HG03575 (cell line): ENCODE results near the gene ALG2.
"Not testable (repeated sequence)": the region's sequence is repeated elsewhere in the genome, so short reads cannot be mapped to it uniquely, and the experiment has no call there.

Experiments used
- ATAC-seq: cut with Tn5 transposase; IDR thresholded peaks from one replicate; pipeline ENCODE4 v1.9.1; 2021; ENCODE audit not compliant: unreplicated experiment, insufficient number of reproducible peaks, low FRiP score; ENCODE audit errors: extremely low read depth

Gene ALG2

DNA sequence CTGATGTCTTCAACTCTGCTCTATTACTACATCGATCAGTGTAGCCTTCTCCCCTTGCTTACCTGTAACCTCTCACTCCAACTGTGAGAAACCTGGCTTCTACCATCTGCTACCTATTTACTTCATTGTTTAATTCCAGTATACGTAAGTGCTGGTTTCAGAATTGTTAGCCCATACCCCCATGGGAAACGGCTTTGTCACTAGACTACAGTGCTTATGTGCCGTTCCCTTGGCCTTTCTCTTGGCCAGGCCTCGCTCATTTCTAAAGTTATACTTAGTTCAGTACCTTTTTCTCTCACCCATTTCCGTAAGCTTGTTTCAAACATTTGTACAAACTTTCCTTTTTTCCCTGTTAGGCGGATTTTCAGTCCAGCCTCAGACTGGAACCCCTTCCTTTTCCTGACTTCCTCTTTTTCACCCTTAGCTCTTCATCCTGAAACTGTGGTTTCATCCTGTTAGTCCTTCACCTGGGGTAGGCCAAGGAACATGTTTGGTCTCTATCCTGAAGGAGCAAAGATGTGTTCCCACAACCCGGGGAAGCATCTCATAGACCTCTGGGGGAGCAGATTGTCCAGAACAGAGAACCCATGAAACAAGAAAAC lies 21.7 kb downstream of the ALG2 start:
- no peak for ATAC-seq

DNA sequence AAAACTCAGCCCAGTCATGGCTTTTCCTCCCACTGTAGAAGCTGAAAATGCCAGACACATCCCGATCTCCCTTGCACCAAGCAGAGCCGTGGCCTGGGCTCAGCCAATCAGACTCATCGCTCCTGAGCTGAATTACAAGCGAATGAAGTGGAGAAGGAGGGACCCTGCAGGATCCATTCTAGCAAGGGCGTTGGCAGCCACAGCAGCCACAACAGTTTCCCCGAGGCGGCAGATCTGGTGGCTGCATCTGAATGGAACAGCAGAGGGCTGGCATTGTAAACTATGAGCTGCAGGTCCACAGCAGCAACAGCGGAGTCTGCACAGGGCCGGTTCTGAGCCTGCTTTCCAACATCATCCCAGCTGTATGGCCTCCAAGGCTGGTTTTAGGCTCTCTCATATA lies 23.8 kb downstream of the ALG2 start:
- no peak for ATAC-seq

DNA sequence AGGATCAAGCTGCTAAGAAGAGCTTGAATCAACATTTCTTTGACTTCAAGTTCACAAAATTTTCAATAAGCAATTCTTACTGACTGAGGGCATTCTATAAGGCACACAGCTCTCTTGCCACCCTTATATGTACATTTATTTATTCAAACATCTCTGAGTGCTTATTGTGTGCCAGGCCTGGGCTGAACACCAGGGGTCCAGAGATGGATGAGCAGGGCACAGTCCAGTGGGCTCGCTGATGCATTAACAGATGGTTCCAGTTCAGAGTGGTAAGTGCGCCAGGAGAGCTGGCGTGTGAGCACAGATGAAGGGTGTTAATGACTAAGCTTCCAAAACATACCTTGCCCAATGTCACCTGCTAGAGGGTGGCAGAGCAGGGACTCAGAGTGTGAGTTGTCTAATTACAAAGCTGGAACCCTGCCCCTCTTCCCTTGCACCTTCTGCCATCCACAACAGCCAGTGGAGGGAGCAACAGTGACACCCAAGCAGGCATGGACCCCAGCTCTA lies 24.6 kb downstream of the ALG2 start:
- no peak for ATAC-seq

DNA sequence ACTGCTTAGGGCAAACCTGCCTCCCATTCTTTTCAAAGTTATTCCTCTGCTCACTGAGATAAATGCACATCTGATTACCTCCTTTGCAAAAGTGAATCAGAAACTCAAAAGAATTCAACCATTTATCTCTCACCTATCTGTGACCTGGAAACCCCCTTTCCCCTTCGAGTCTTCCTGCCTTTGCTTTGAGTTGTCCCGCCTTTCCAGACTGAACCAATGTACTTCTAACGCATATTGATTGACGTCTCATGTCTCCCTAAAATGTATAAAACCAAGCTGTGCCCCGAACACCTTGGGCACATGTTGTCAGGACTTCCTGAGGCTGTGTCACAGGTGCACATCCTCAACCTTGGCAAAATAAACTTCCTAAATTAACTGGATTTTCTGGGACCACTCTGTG lies 25.3 kb downstream of the ALG2 start:
- ATAC-seq = not testable (repeated sequence)

DNA sequence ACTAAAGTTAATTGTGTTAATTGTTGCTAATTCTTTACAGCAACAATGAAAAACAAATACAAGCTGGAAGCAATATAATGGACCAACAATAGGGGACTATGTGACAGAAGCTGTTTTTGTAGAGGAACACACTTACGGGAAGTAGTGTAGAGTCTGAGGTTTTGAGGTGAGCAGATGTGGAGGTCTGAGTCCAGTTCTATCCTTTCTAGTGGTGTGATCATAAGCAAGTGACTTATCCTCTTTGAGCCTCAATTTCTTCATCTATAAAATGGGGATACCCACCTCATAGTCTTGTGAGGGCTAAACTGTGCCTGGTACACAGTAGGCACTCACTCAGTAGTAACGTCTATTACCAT lies 28.3 kb downstream of the ALG2 start:
- no peak for ATAC-seq

DNA sequence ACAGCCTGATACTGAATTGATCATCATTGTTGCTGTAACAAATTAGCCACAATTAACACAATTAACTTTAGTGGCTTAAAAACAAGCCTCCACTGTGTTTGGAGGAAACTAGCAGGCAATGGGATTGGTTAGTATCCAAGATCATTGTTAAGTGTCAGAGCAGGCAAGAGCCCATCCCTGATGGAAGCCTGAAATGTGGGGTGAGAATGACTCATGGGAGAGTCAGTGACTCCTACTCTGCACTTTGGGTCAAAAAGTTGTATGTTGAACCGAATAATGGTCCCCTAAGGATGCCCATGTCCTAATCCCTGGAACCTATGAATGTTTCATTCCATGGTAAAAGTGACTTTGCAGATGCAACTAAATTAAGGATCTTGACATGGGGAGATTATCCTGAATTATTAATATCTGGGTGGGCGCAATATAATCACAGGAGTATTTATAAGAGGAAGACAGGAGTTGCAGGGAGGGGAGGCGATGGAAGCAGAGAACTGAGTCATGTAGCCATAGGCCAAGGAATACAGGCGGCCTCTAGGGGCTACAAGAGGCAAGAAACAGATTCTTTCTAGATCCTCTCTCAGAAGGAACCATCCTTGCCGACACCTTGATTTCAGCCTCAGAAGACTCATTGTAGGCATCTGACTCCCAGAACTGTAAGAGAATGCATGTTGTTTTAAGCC lies 28.8 kb downstream of the ALG2 start:
- ATAC-seq = no peak

DNA sequence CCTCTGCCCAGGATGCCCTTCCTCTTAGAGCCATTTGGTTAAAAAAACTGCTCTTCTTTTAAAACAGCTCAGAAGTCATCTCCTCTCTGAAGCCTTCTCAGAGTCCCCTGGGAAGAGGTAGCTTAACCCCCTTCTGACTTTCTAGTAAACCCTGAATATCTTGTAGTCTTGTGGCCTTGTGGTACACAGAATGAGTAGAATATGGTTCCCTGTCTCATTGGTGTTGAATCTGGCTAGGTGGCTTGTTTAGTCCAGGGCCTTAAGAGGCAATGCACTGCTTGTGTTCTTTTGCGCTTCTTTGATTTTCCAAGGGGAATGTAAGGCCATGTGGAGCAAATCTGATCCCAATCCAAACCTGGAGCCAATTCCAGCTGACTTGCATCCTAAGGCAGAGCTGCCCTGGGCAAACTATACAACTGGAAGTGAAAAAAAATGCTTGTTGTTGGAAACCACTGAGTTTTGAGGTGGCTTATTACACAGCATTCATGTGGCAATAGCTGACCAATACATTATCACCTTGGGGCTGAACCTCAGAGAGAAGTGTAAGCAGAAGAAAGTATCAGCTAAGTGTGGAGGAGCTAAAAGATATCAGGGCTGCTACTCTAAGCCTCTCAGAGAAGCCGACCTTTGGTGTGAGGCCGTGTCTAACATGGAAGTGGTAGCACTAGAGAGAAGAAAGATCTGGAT lies 31.0 kb downstream of the ALG2 start:
- no peak for ATAC-seq

DNA sequence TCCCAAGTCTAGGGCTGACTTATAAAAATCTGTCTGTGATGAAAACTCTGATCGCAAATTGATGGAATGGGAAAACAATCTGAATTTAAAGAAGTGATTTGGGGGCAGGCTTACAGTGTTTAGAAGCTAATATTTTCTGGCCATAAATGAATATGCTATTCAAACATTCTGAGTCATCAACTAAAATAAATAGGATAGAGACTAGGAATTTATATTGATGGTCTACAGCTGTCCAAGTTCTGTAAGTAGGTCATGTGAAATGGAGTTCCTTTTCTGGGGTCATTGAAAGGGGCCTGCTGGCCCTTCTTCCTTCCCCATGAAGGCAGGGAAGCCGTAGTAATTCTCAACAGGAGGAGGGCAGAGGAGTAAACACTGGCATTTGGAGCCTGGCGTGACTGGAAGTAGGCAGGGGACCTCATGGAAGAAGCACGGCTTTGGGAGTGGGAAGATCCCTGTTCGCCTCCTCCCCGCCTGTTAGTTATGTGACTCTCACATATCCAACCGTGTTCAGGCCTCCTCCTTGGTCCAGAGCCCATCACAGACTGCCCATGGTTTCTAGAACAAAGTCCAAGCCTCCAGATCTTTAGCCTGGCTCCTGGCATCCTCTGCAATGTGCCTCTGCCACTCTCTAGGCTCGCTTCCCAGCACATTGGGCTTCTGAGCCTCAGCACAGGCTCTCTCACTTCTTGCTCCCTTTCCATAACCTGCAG lies 31.7 kb downstream of the ALG2 start:
- no peak for ATAC-seq

DNA sequence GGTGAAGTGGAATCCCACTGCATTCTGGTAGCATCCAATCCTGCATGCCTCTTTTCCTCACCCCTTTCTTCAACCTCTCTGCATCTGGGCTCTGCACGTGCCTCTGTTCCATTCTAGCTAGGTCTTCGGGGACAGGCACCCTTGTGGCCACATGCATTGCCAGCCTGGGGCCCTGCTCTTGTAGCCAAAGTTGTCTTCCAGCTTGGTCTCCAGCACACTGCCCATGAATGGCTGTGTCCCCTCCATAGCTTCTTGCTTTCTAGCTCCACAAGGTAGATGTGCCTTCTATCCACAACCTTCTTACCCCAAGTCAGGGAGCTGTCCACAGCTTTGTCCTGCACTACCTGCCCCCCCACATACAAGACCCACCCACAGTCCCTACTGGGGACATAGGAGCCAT lies 32.6 kb downstream of the ALG2 start:
- no peak for ATAC-seq

DNA sequence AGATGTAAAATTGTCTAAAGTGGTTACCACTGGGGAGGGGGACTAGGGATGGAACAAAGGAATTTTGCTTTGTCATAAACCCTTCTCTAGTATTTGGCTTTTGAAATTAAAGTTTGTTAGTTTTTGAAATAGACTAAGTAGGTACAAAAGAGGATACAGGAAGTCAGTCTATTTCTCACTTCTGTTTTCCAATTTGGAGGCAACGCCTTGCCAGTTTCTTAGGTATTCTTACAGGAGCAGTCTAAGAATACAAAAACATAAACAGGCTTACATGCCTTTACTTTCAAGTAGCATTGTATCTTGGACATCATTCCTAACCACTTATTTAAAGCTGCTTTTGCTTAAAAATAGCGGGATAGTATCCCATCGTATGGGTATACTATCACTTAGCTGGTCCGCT lies 34.4 kb downstream of the ALG2 start:
- no peak for ATAC-seq

DNA sequence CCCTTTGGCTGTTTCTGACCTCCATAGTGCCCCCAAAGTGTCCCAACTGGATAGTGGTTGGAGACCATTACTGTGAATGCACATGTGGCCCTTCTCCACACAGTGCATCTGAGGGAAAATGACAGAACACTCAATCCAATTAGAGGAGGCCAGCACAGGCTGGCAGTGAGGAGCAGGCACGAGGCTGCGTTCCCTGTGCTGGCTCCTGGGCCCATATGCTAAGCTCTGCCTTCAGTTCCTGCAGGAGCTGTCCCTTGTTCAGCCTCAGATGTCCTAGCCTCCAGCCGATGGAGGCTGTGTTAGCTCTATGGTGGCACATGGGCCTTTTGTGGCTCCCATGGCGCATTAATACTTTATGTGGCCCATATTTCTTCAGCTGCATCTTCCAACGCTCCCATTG lies 35.8 kb downstream of the ALG2 start:
- no peak for ATAC-seq

DNA sequence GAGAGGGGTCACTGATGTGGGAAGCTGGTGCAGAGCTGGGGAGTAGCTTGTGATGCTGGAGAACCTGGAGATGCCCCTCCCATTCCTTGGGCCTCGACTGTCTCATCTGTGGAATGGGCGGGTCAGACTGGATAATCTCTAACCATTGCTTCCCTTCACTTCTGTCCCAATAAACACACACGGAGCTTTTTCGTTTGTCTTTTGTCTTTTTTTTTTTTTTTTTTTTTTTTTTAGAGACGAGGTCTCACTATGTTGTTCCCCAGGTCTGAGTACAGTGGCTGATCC lies 36.5 kb downstream of the ALG2 start:
- ATAC-seq = no peak

DNA sequence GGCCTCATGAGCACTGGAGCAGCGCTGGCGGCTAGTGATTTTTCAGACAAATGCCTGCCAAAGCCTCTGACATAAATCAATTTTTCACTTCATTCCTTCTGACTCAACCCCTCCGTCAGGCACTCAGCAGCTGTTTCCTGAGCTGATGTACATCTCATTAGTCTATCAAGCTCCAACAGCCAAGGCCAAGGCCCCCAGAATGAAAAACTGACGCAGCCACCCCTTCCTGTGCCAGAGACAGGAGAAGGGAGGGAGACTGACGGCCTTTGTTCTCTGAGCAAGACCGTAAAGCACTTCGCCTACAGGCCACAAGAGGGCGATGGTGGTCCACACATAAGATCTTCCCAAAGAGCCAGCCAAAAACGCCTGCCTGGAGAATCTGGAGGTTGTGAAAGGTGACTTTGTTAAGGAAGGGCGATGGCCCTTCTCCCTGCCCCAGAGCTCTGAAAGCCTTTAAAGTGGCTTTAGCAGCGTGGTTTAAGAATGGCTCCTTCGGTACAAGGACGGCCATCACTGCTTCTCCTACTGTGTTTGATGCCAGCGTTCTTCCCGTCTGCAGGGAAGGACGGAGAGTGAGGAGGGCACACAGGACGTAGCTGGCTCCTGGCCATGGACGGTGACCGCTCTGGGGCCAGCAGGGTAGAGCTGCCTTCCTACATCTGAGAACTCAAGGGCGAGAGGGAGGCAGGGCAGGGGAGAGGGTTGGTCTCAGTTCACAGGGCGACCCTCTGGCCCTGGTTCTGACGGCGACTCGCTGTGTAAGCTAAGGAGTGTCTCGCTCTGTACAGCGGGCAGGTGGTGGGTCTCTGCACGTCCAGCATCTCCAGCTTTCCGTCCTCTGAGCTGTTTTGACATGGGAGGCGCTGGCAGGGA lies 37.0 kb downstream of the ALG2 start:
- ATAC-seq = peak; percentile 30

DNA sequence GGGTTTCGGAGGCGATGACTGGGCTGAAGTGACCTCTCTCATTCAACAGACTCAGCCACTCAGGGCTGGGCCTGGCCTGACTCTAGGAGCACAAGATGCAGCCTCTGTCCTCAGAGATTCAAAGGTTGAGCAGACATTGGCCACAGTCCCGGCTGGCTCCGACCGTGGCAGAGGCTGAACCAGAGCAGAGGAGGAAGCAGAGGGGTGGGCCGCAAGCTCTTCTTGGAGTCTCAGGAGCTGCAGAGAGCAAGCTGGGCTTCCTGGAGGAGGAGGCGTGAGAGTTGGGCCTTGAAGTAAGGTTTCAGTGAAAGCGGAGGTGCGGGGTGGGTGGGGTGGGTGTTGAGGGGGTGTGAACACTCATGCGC lies 37.6 kb downstream of the ALG2 start:
- ATAC-seq = no peak

DNA sequence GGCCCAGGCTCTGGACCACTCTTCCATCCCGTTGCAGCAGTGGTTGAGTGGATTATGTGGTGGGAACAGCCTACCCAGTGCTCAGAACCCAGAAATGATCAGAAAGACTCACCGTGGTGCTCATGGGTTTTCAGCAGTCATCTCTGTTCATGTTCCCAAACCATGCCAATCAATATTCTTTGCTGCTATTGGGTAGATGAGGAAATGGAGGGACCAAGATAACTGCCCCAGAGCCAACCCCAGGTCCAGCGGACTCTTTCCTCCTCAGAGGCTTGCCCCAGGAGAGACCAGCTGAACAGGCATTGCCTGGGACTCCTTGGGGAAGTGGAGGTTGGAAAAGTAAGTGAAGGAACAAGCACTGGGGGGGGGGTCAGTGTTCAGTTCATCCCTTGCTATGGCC lies 38.1 kb downstream of the ALG2 start:
- no peak for ATAC-seq

DNA sequence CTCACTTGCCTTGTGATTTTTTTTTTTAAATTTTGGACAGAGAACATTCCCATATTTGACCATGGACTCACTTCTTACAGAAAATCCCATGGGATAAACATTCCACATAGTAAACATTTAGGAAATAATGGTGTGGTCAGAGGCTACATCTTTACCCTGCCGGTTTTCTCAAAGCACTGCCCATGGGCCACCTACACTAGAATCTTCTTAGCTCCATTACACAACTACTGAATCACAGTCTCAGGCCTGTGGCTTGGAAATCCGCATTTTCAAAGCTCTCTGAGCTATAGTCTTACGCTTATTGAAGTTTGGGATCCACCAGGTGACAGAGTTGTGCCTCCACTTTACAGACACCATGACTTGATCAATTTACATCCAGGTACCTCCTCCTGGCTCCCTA lies 39.4 kb downstream of the ALG2 start:
- no peak for ATAC-seq

DNA sequence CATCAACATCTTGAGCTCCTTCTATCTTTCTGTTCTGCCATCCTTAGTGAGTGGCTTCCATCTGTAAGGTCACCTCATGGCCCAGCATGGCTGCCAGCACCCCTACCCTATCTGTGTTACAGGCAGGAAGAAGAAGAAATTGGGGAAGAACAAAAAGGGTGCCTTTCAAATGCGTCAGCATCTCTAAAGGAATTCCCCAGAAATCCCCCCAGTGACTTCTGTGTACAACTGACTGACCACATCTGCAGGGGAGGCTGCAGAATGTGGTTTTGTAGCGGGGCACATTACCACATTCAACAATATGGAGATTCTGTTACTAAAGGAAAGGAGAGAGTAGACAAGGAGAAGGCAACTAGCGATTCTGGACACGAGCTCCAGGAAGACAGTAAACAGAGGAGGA lies 40.1 kb downstream of the ALG2 start:
- ATAC-seq = no peak

DNA sequence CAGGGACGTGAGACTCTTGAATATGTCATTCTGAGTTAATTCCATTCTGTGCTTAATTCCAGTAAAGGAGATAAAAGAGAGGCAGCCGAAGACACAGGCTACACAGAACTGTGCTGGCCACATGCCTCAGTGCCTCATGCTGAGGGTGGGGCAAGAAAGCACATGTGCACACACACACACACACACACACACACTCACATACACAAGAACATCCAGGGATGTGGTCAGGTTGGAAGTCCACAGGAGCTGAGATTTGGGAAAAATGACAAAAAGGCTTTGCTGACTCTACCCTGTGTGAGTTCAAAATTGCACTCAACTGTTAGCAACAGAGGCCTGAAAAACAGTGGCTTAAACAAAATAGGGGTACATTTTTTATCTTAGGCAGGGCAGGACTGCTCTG lies 40.5 kb downstream of the ALG2 start:
- no peak for ATAC-seq

DNA sequence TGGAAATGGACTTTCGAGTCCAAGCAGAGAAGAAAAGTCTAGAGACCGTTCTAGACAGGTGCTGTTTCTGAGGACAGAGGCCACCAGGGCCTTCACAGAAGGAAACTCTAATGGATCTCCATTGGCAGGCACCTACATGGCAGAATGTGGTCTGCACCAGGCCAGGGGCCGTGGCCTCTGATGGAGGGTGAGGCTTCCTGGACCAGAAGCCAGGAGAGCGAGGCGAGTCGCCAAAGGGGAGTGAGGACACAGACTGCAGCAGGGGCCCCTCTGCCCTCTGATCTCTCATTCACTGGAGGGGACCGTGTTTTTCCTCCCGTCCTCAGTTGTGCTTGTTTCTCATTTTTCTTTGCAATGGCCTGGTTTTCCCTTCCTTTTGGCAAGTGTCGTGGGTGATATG lies 41.1 kb downstream of the ALG2 start:
- no peak for ATAC-seq
